HEK293 (cell line): ENCODE data around the gene ADGRB3.

Experiments
- CTCF ChIA-PET: fragments of 350-600 bp; formaldehyde crosslinking; extraction: SDS; loops from one replicate; lab custom pipeline; 2021; ENCODE audit warnings: antibody characterized with exemption; lab: Yijun Ruan, JAX
- POLR2A ChIA-PET: fragments of 300-600 bp; formaldehyde crosslinking; extraction: SDS; loops from one replicate; lab custom pipeline; 2020; ENCODE audit warnings: antibody characterized with exemption, inconsistent platforms; lab: Yijun Ruan, JAX
- H3K27ac ChIP-seq: fragments of 200-500 bp; sonication (Bioruptor generic); 2 replicates; pipeline ENCODE4 v1.5.1; 2014; ENCODE audit warnings: low read depth, low read length, control low read depth, inconsistent platforms; ENCODE audit errors: extremely low read depth
- H3K36me3 ChIP-seq, 2 experiments: fragments of 200-500 bp in 1 of 2; sonication (Bioruptor generic) in 1 of 2; 1 replicate in 1 of 2; 2 replicates in 1 of 2; pipeline ENCODE4 v1.5.1; 2014 to 2017; ENCODE audit warnings: inconsistent platforms in 2 of 2, low read length in 2 of 2; ENCODE audit not compliant: control insufficient read depth in 2 of 2, insufficient read depth in 1 of 2
- H3K4me1 ChIP-seq: fragments of 200-500 bp; sonication (Bioruptor generic); 2 replicates; pipeline ENCODE4 v1.5.1; 2014; ENCODE audit warnings: mild to moderate bottlenecking, low read length, inconsistent platforms; ENCODE audit not compliant: control insufficient read depth, insufficient read depth
- H3K4me3 ChIP-seq: 2 replicates; pipeline ENCODE4 v1.5.1; 2011; ENCODE audit warnings: low read depth, mild to moderate bottlenecking, control low read depth, low read length, moderate library complexity
- H3K9me3 ChIP-seq: fragments of 200-500 bp; sonication (Bioruptor generic); 2 replicates; pipeline ENCODE4 v1.5.1; 2014; ENCODE audit warnings: low read depth, low read length, inconsistent platforms; ENCODE audit not compliant: control insufficient read depth, insufficient read depth
- ELK4 ChIP-seq: IDR thresholded peaks from 2 replicates; pipeline ENCODE4 v1.6.1; 2011; ENCODE audit warnings: mild to moderate bottlenecking, low read depth, low read length, borderline replicate concordance
- GLI2 ChIP-seq: fragments of 450-650 bp; formaldehyde crosslinking; IDR thresholded peaks from 2 replicates; pipeline ENCODE4; 2017; ENCODE audit warnings: missing biosample characterization, missing genetic modification characterization, low read depth, borderline replicate concordance
- MZF1 ChIP-seq: fragments of 450-650 bp; formaldehyde crosslinking; IDR thresholded peaks from 2 replicates; pipeline ENCODE4 v1.5.1; 2017; ENCODE audit warnings: missing biosample characterization, missing genetic modification characterization, borderline replicate concordance
- ZBTB17 ChIP-seq: fragments of 450-650 bp; formaldehyde crosslinking; IDR thresholded peaks from 2 replicates; pipeline ENCODE4 v1.5.1; 2016; ENCODE audit warnings: missing biosample characterization, missing genetic modification characterization
- ZBTB8A ChIP-seq: fragments of 450-650 bp; formaldehyde crosslinking; IDR thresholded peaks from 2 replicates; pipeline ENCODE4 v1.5.1; 2016; ENCODE audit warnings: missing biosample characterization, missing genetic modification characterization
- ZNF114 ChIP-seq: fragments of 450-650 bp; formaldehyde crosslinking; IDR thresholded peaks from 2 replicates; pipeline ENCODE4 v1.5.0; 2017; ENCODE audit warnings: missing biosample characterization, missing genetic modification characterization
- ZNF132 ChIP-seq: fragments of 450-650 bp; formaldehyde crosslinking; IDR thresholded peaks from 2 replicates; pipeline ENCODE4 v1.5.1; 2017; ENCODE audit warnings: missing biosample characterization, missing genetic modification characterization, borderline replicate concordance
- ZNF133 ChIP-seq: fragments of 450-650 bp; formaldehyde crosslinking; IDR thresholded peaks from 2 replicates; pipeline ENCODE4 v1.5.1; 2016; ENCODE audit warnings: missing biosample characterization, missing genetic modification characterization
- ZNF184 ChIP-seq: fragments of 450-650 bp; IDR thresholded peaks from 2 replicates; pipeline ENCODE4 v1.5.1; 2018; ENCODE audit warnings: missing biosample characterization, mild to moderate bottlenecking, missing genetic modification characterization
- ZNF239 ChIP-seq: fragments of 450-650 bp; formaldehyde crosslinking; IDR thresholded peaks from 2 replicates; pipeline ENCODE4 v1.5.1; 2016; ENCODE audit warnings: missing biosample characterization, missing genetic modification characterization
- ZNF266 ChIP-seq: fragments of 450-650 bp; formaldehyde crosslinking; IDR thresholded peaks from 2 replicates; pipeline ENCODE4 v1.5.1; 2016; ENCODE audit warnings: missing biosample characterization, missing genetic modification characterization, low read depth
- ZNF274 ChIP-seq, 2 experiments: fragments of 200-500 bp in 1 of 2; fragments of 450-650 bp in 1 of 2; sonication (Bioruptor generic) in 1 of 2; formaldehyde crosslinking in 1 of 2; IDR thresholded peaks; 2 replicates each; pipeline versions ENCODE4 v1.5.1 to v1.6.1; 2014 to 2016; ENCODE audit warnings: borderline replicate concordance in 1 of 2, inconsistent platforms in 1 of 2, low read length in 1 of 2, missing biosample characterization in 1 of 2, missing genetic modification characterization in 1 of 2
- ZNF292 ChIP-seq: fragments of 450-650 bp; formaldehyde crosslinking; IDR thresholded peaks from 2 replicates; pipeline ENCODE4 v1.5.1; 2016; ENCODE audit warnings: low read depth, missing biosample characterization, missing genetic modification characterization, borderline replicate concordance
- ZNF433 ChIP-seq: fragments of 450-650 bp; formaldehyde crosslinking; IDR thresholded peaks from 2 replicates; pipeline ENCODE4 v1.5.1; 2016; ENCODE audit warnings: missing biosample characterization, missing genetic modification characterization, low read depth
- ZNF776 ChIP-seq: fragments of 450-650 bp; formaldehyde crosslinking; IDR thresholded peaks from 2 replicates; pipeline ENCODE4 v1.5.0; 2017; ENCODE audit warnings: missing biosample characterization, missing genetic modification characterization, borderline replicate concordance
- TF ChIP-seq, protein P1 (sequence below): fragments of 450-650 bp; formaldehyde crosslinking; IDR thresholded peaks from 2 replicates; pipeline ENCODE4 v1.5.1; 2017; ENCODE audit warnings: missing biosample characterization, missing genetic modification characterization
- TF ChIP-seq, protein P2 (sequence below): fragments of 450-650 bp; formaldehyde crosslinking; IDR thresholded peaks from 2 replicates; pipeline ENCODE4 v1.5.1; 2016; ENCODE audit warnings: missing biosample characterization, missing genetic modification characterization
- TF ChIP-seq, protein P3 (sequence below): fragments of 450-650 bp; formaldehyde crosslinking; IDR thresholded peaks from 2 replicates; pipeline ENCODE4 v1.5.0; 2017; ENCODE audit warnings: missing biosample characterization, missing genetic modification characterization, borderline replicate concordance

Gene ADGRB3

DNA sequence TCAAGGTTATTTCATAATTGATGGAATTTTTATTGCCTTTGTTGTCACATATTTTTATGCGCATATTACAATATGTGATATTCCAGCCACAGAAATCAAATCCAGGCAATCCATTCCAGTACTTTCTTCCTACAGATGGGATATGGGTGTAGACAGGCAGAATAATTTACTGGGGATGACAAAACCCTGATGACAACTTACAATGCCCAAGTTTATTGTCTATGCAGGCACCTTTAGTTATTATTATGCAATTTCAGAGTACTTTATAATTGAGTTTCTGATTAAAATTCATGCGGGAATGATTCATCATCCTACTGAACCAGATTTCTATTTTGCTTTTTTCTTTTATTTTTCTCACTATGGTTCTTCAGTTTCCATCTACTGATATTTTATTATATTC is 803.0 kb downstream of the ADGRB3 start:
- Histone ChIP-seq H3K27ac (no peak overlapping the region), H3K4me1 (no peaks in the 10 kb centered on the region), H3K9me3 (no peaks in the 10 kb centered on the region), H3K4me3 (no peak overlapping the region), H3K36me3 (no peaks in the 10 kb centered on the region)
- POLR2A ChIA-PET, result no interaction called here
- CTCF ChIA-PET, result no interaction called here
- no peak for TF ChIP-seq GLI2 (tag by site-specific recombination)
- no peak for TF ChIP-seq ZNF266 (tag by site-specific recombination)
- TF ChIP-seq, protein P1, sequence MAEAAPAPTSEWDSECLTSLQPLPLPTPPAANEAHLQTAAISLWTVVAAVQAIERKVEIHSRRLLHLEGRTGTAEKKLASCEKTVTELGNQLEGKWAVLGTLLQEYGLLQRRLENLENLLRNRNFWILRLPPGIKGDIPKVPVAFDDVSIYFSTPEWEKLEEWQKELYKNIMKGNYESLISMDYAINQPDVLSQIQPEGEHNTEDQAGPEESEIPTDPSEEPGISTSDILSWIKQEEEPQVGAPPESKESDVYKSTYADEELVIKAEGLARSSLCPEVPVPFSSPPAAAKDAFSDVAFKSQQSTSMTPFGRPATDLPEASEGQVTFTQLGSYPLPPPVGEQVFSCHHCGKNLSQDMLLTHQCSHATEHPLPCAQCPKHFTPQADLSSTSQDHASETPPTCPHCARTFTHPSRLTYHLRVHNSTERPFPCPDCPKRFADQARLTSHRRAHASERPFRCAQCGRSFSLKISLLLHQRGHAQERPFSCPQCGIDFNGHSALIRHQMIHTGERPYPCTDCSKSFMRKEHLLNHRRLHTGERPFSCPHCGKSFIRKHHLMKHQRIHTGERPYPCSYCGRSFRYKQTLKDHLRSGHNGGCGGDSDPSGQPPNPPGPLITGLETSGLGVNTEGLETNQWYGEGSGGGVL (tag by site-specific recombination), result no peak
- TF ChIP-seq ZNF239 (tag by site-specific recombination), result no peak
- TF ChIP-seq ZNF433 (tag by site-specific recombination), result no peak
- TF ChIP-seq ELK4, result no peak
- TF ChIP-seq, protein P2, sequence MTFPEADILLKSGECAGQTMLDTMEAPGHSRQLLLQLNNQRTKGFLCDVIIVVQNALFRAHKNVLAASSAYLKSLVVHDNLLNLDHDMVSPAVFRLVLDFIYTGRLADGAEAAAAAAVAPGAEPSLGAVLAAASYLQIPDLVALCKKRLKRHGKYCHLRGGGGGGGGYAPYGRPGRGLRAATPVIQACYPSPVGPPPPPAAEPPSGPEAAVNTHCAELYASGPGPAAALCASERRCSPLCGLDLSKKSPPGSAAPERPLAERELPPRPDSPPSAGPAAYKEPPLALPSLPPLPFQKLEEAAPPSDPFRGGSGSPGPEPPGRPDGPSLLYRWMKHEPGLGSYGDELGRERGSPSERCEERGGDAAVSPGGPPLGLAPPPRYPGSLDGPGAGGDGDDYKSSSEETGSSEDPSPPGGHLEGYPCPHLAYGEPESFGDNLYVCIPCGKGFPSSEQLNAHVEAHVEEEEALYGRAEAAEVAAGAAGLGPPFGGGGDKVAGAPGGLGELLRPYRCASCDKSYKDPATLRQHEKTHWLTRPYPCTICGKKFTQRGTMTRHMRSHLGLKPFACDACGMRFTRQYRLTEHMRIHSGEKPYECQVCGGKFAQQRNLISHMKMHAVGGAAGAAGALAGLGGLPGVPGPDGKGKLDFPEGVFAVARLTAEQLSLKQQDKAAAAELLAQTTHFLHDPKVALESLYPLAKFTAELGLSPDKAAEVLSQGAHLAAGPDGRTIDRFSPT, result no peak
- TF ChIP-seq, protein P3, sequence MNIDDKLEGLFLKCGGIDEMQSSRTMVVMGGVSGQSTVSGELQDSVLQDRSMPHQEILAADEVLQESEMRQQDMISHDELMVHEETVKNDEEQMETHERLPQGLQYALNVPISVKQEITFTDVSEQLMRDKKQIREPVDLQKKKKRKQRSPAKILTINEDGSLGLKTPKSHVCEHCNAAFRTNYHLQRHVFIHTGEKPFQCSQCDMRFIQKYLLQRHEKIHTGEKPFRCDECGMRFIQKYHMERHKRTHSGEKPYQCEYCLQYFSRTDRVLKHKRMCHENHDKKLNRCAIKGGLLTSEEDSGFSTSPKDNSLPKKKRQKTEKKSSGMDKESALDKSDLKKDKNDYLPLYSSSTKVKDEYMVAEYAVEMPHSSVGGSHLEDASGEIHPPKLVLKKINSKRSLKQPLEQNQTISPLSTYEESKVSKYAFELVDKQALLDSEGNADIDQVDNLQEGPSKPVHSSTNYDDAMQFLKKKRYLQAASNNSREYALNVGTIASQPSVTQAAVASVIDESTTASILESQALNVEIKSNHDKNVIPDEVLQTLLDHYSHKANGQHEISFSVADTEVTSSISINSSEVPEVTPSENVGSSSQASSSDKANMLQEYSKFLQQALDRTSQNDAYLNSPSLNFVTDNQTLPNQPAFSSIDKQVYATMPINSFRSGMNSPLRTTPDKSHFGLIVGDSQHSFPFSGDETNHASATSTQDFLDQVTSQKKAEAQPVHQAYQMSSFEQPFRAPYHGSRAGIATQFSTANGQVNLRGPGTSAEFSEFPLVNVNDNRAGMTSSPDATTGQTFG (tag by site-specific recombination), result no peak
- no peak for TF ChIP-seq ZBTB8A (tag by site-specific recombination)
- no peak for TF ChIP-seq ZNF114 (tag by site-specific recombination)
- no peak for TF ChIP-seq ZNF133 (tag by site-specific recombination)
- no peak for TF ChIP-seq ZNF776 (tag by site-specific recombination)
- no peak for TF ChIP-seq ZNF184 (tag by site-specific recombination)
- TF ChIP-seq ZNF274 (IDR thresholded peaks at IDR 0.05; ENCODE audit: low read length), result no peak
- no peak for TF ChIP-seq ZNF274 (tag by site-specific recombination; IDR thresholded peaks at IDR 0.05; ENCODE audit: borderline replicate concordance)
- no peak for TF ChIP-seq ZNF292 (tag by site-specific recombination)
- no peak for TF ChIP-seq ZBTB17 (tag by site-specific recombination)
- TF ChIP-seq MZF1, result no peak
- no peak for TF ChIP-seq ZNF132 (tag by site-specific recombination)
